Gastroesophageal sphincter (tissue), 4 donors: ENCODE results near the gene KLHL17. TPM values are rescaled to one million over a fixed set of nuclear protein-coding genes. Genes with fewer than 3 reads are reported as not detected.

Experiments used
- ATAC-seq: fragments of 150-250 bp; one replicate; pipeline ENCODE4 v1.9.1; 2016; ENCODE audit warnings: mild to moderate bottlenecking, moderate library complexity
- H3K27ac ChIP-seq, 4 donors: fragments of 200-600 bp; sonication (generic) in 3 of 4; 1 replicate in 3 of 4; 2 replicates in 1 of 4; pipeline ENCODE4 v1.5.1; 2016 to 2019
- H3K27me3 ChIP-seq: fragments of 200-600 bp; sonication (generic); one replicate; pipeline ENCODE4 v1.5.1; 2019
- H3K36me3 ChIP-seq, 2 donors: fragments of 200-600 bp; sonication (generic); one replicate each; pipeline ENCODE4 v1.5.1; 2019; ENCODE audit warnings: control low read depth in 1 of 2
- H3K4me1 ChIP-seq, 3 donors: fragments of 200-600 bp; sonication (generic); 1 replicate in 2 of 3; 2 replicates in 1 of 3; pipeline ENCODE4 v1.5.1; 2016 to 2019; ENCODE audit warnings: control low read depth in 2 of 3
- H3K4me3 ChIP-seq, 2 donors: fragments of 200-600 bp; sonication (generic); one replicate each; pipeline ENCODE4 v1.5.1; 2019; ENCODE audit warnings: mild to moderate bottlenecking in 1 of 2, moderate library complexity in 1 of 2
- H3K9me3 ChIP-seq, 3 donors: fragments of 200-600 bp; sonication (generic); one replicate each; pipeline ENCODE4 v1.5.1; 2017 to 2019; ENCODE audit warnings: control low read depth in 2 of 3
- EP300 ChIP-seq: sonication (generic); formaldehyde crosslinking; IDR thresholded peaks from one replicate; pipeline ENCODE4 v1.6.1; 2017; ENCODE audit warnings: antibody characterized with exemption, mild to moderate bottlenecking
- POLR2A ChIP-seq, 2 donors: fragments of 450-650 bp; IDR thresholded peaks; one replicate each; pipeline ENCODE4 v1.6.1; 2017; ENCODE audit warnings: antibody characterized with exemption in 2 of 2, mild to moderate bottlenecking in 2 of 2, moderate library complexity in 1 of 2
- POLR2AphosphoS5 ChIP-seq: sonication (generic); formaldehyde crosslinking; IDR thresholded peaks from one replicate; pipeline ENCODE4 v1.6.1; 2017; ENCODE audit warnings: antibody characterized with exemption
- WGBS, 2 donors: methylation state at CpG; one replicate each; pipeline ENCODE4 v1.1.5; 2018; ENCODE audit warnings: low coverage in 1 of 2; 5-methylcytosine and 5-hydroxymethylcytosine counted together
- total RNA-seq, 4 donors: library from RNA; depleted of rRNA; stranded (reverse); fragments of >200 nt; gene quantifications; one replicate each; pipeline ENCODE4 v1.1.0, GENCODE V29; 2016
- TF ChIP-seq, protein P1 (sequence below), 4 experiments: fragments of 200-600 bp in 2 of 4; fragments of 450-650 bp in 2 of 4; sonication (generic) in 1 of 4; IDR thresholded peaks; one replicate each; pipeline ENCODE4 v1.5.1; 2017 to 2019; ENCODE audit warnings: antibody characterized with exemption in 4 of 4, mild to moderate bottlenecking in 2 of 4, moderate library complexity in 2 of 4

KLHL17 gene
- total RNA-seq, 4 donors from 2014 or later: 3.6 to 12.0 (median 10.1) TPM

DNA sequence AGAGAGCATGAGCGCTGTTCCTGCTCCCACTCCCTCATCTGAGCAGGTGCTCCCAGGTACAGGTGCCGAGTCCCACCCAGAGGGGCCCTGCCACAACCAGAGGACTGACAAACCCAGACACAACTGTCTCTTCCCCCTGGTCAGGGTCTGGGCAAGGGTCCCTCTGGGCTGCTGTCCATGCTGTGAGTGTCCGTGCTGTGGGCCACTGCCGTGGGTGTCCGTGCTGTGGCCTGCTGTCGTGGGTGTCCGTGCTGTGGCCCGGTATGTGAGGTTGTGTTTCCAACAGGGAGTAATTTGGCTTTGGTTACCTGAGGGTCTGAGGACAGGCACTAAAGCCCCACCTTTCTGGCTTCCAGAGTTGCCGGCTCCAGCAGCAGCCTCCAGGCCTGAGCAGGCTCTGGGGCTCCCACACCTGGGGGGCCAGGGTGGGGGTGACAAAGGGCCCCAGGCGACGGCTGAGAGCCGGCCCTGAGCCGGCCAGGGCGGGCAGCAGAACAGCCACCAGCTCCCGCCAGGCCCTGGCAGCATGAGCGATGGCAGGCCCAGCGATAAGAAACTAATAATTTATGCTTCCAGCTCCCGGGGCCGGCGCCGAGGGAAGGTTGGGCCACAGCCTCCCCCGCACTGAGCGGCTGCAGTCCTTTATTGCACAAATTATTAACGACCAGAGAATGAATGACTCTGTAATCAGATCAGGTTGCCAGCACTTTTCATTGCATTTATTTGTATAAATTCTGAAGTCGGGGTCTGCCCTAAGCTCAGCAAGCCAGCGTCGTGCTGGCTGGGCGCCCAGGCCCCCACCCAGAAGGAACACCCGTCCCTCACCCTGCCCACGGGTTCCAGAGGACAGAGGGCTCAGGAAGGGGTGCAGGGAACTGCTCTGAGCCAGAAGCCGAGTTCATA is 44.0 kb upstream of the KLHL17 start:
- no peak for TF ChIP-seq EP300
- TF ChIP-seq POLR2A (IDR thresholded peaks at IDR 0.05): no peak
- TF ChIP-seq POLR2AphosphoS5: no peak
- TF ChIP-seq, protein P1, sequence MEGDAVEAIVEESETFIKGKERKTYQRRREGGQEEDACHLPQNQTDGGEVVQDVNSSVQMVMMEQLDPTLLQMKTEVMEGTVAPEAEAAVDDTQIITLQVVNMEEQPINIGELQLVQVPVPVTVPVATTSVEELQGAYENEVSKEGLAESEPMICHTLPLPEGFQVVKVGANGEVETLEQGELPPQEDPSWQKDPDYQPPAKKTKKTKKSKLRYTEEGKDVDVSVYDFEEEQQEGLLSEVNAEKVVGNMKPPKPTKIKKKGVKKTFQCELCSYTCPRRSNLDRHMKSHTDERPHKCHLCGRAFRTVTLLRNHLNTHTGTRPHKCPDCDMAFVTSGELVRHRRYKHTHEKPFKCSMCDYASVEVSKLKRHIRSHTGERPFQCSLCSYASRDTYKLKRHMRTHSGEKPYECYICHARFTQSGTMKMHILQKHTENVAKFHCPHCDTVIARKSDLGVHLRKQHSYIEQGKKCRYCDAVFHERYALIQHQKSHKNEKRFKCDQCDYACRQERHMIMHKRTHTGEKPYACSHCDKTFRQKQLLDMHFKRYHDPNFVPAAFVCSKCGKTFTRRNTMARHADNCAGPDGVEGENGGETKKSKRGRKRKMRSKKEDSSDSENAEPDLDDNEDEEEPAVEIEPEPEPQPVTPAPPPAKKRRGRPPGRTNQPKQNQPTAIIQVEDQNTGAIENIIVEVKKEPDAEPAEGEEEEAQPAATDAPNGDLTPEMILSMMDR (IDR thresholded peaks at IDR 0.05): no peak
- peaks cover 90% of the 10 kb centered on the region for H3K27me3 ChIP-seq
- ATAC-seq: no peak
- H3K4me3 ChIP-seq: no peak overlapping the region
- no peaks in the 10 kb centered on the region for H3K9me3 ChIP-seq
- no CpG with 5 or more reads among the region's 31 CpGs for WGBS, 2 donors
- H3K4me1 ChIP-seq: peaks cover 0 to 34% (median 13%) of the 10 kb centered on the region in 3 donors
- no peak overlapping the region for H3K27ac ChIP-seq
- H3K36me3 ChIP-seq: no peaks in the 10 kb centered on the region

GRCh38 chr1:917076-917459 is 43.3 kb upstream of the KLHL17 start:
- TF ChIP-seq, protein P1 (IDR thresholded peaks at IDR 0.05): no peak
- TF ChIP-seq POLR2AphosphoS5 (no peak), POLR2A (IDR thresholded peaks at IDR 0.05) (no peak)
- H3K4me1 ChIP-seq: peaks cover 0 to 38% (median 15%) of the 10 kb centered on the region in 3 donors
- H3K27ac ChIP-seq: no peak overlapping the region
- H3K9me3 ChIP-seq: no peaks in the 10 kb centered on the region
- no peak overlapping the region for H3K4me3 ChIP-seq
- H3K36me3 ChIP-seq: no peaks in the 10 kb centered on the region
- no peak for ATAC-seq
- peaks cover 92% of the 10 kb centered on the region for H3K27me3 ChIP-seq
- 31 to 67% methylated on average over 4 to 7 of the region's 7 CpGs for WGBS, 2 donors

DNA sequence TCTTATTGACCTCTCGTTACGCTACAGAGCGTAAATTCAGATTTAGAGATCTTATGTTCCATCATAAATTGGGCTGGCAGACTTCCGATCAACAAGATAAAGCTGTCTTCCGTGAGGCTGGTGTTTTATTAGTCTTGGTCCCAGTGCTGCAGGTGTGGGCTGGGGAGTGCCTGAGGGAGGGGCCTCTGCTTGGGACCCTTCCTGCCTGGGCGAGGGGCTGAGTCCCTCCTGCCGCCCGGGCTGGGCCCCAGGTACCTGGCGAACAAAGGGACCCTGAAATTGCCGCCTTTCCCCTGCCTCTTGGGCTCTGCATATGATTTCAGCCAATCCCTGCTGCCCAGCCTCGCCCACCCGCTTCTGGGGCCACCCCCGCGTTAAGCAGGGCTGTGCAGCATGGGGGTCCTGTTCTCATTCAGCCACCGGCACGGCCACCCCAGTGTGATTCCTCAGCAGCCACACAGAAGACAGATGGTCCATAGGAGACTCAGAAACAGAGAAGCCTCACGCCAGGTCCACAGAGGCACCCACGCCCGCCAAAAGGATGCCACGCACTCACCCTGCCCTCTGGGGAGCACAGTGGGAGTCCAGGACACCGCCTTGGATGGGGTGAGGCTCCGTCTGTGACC is 42.8 kb upstream of the KLHL17 start:
- Histone ChIP-seq H3K27me3 (peaks cover 92% of the 10 kb centered on the region), H3K4me1 (peaks cover 0 to 43% (median 15%) of the 10 kb centered on the region in 3 donors), H3K36me3 (no peaks in the 10 kb centered on the region), H3K4me3 (no peak overlapping the region), H3K27ac (no peak overlapping the region), H3K9me3 (no peaks in the 10 kb centered on the region)
- no peak for ATAC-seq
- TF ChIP-seq, protein P1 (IDR thresholded peaks at IDR 0.05): no peak
- TF ChIP-seq EP300 (no peak), POLR2AphosphoS5 (no peak), POLR2A (IDR thresholded peaks at IDR 0.05) (no peak)
- WGBS, 2 donors: 41 to 58% methylated on average over 5 to 8 of the region's 22 CpGs

- Histone ChIP-seq H3K27ac (no peak overlapping the region), H3K4me3 (no peak overlapping the region), H3K4me1 (peaks cover 0 to 51% (median 20%) of the 10 kb centered on the region in 3 donors), H3K27me3 (peaks cover 93% of the 10 kb centered on the region), H3K9me3 (no peaks in the 10 kb centered on the region), H3K36me3 (no peaks in the 10 kb centered on the region)
- no peak for ATAC-seq
- TF ChIP-seq, protein P1 (IDR thresholded peaks at IDR 0.05): no peak
- TF ChIP-seq POLR2AphosphoS5 (no peak), POLR2A (IDR thresholded peaks at IDR 0.05) (no peak), EP300 (no peak)
- no CpG with 5 or more reads among the region's 15 CpGs for WGBS, 2 donors
These were observed 42.0 kb upstream of the KLHL17 start for GRCh38 chr1:918353-918752.
